BLaER1 (cell line): ENCODE results near the gene TSPAN16.

Experiments
- H3K27ac ChIP-seq: shearing (Covaris generic); formaldehyde crosslinking; 2 replicates; pipeline ENCODE4 v1.8.1; 2022
- H3K27me3 ChIP-seq: shearing (Covaris generic); formaldehyde crosslinking; 2 replicates; pipeline ENCODE4 v1.8.1; 2022
- H3K36me3 ChIP-seq: shearing (Covaris generic); formaldehyde crosslinking; 2 replicates; pipeline ENCODE4 v1.8.1; 2022
- H3K4me1 ChIP-seq: shearing (Covaris generic); formaldehyde crosslinking; 2 replicates; pipeline ENCODE4 v1.8.1; 2022
- H3K4me2 ChIP-seq: shearing (Covaris generic); formaldehyde crosslinking; 2 replicates; pipeline ENCODE4 v1.8.1; 2022
- H3K4me3 ChIP-seq: shearing (Covaris generic); formaldehyde crosslinking; 2 replicates; pipeline ENCODE4 v1.8.1; 2022
- H3K9ac ChIP-seq: shearing (Covaris generic); formaldehyde crosslinking; 2 replicates; pipeline ENCODE4 v1.8.1; 2022
- H3K9me3 ChIP-seq: shearing (Covaris generic); formaldehyde crosslinking; 2 replicates; pipeline ENCODE4 v1.8.1; 2022
- H4K20me1 ChIP-seq: shearing (Covaris generic); formaldehyde crosslinking; 2 replicates; pipeline ENCODE4 v1.8.1; 2022
- Cebpa-rat ChIP-seq: shearing (Covaris generic); IDR thresholded peaks from 2 replicates; pipeline ENCODE4 v1.8.1; 2022

Gene TSPAN16

GRCh38 chr19:11286312-11286974, 9.5 kb upstream of the TSPAN16 start:
- Histone ChIP-seq H3K27ac (no peak overlapping the region), H3K9me3 (no peaks in the 10 kb centered on the region), H3K4me2 (no peak overlapping the region), H3K9ac (no peak overlapping the region), H3K4me1 (no peaks in the 10 kb centered on the region; the same call in 1 of the 2 replicates), H3K4me3 (no peak overlapping the region), H4K20me1 (peaks cover 33% of the 10 kb centered on the region; the same call in 1 of the 2 replicates), H3K36me3 (no peaks in the 10 kb centered on the region), H3K27me3 (peaks cover 51% of the 10 kb centered on the region)
- no peak for TF ChIP-seq Cebpa-rat

GRCh38 chr19:11288349-11288748, 7.6 kb upstream of the TSPAN16 start:
- no peak overlapping the region for H3K27ac ChIP-seq
- H3K4me1 ChIP-seq = peaks cover 1% of the 10 kb centered on the region; the same call in 1 of the 2 replicates
- no peak for TF ChIP-seq Cebpa-rat
- H3K9me3 ChIP-seq = no peaks in the 10 kb centered on the region
- no peak overlapping the region for H3K9ac ChIP-seq
- no peak overlapping the region for H3K4me2 ChIP-seq
- peaks cover 17% of the 10 kb centered on the region; the same call in 1 of the 2 replicates for H4K20me1 ChIP-seq
- no peaks in the 10 kb centered on the region for H3K36me3 ChIP-seq
- peaks cover 32% of the 10 kb centered on the region for H3K27me3 ChIP-seq
- no peak overlapping the region for H3K4me3 ChIP-seq

GRCh38 chr19:11290256-11290655, 5.7 kb upstream of the TSPAN16 start:
- TF ChIP-seq Cebpa-rat = no peak
- H3K4me1 ChIP-seq = peaks cover 5% of the 10 kb centered on the region; the same call in 1 of the 2 replicates
- H3K27me3 ChIP-seq = peaks cover 16% of the 10 kb centered on the region
- H3K27ac ChIP-seq = no peak overlapping the region
- H4K20me1 ChIP-seq = peaks cover 7% of the 10 kb centered on the region; the same call in 1 of the 2 replicates
- no peak overlapping the region for H3K9ac ChIP-seq
- no peak overlapping the region for H3K4me2 ChIP-seq
- H3K36me3 ChIP-seq = no peaks in the 10 kb centered on the region
- no peak overlapping the region for H3K4me3 ChIP-seq
- no peaks in the 10 kb centered on the region for H3K9me3 ChIP-seq

GRCh38 chr19:11291415-11291814, 4.5 kb upstream of the TSPAN16 start:
- Histone ChIP-seq H3K4me3 (no peak overlapping the region), H3K4me1 (peaks cover 5% of the 10 kb centered on the region; the same call in 1 of the 2 replicates), H3K36me3 (no peaks in the 10 kb centered on the region), H4K20me1 (no peaks in the 10 kb centered on the region), H3K27me3 (peaks cover 16% of the 10 kb centered on the region), H3K9ac (no peak overlapping the region), H3K4me2 (no peak overlapping the region), H3K9me3 (no peaks in the 10 kb centered on the region), H3K27ac (no peak overlapping the region)
- no peak for TF ChIP-seq Cebpa-rat

GRCh38 chr19:11291991-11292390, 4.0 kb upstream of the TSPAN16 start:
- peaks cover 10% of the 10 kb centered on the region for H3K27me3 ChIP-seq
- no peak overlapping the region for H3K27ac ChIP-seq
- H3K4me1 ChIP-seq = peaks cover 5% of the 10 kb centered on the region; the same call in 1 of the 2 replicates
- H3K36me3 ChIP-seq = no peaks in the 10 kb centered on the region
- H3K4me2 ChIP-seq = no peak overlapping the region
- H3K4me3 ChIP-seq = no peak overlapping the region
- no peak overlapping the region for H3K9ac ChIP-seq
- H4K20me1 ChIP-seq = no peaks in the 10 kb centered on the region
- TF ChIP-seq Cebpa-rat = no peak
- no peaks in the 10 kb centered on the region for H3K9me3 ChIP-seq

- H3K4me1 ChIP-seq = peaks cover 5% of the 10 kb centered on the region; the same call in 1 of the 2 replicates
- H3K27me3 ChIP-seq = no peaks in the 10 kb centered on the region; the same call in 1 of the 2 replicates
- H3K4me3 ChIP-seq = peak overlapping the region; percentile 14; the same call in 1 of the 2 replicates
- no peak overlapping the region for H3K27ac ChIP-seq
- no peak for TF ChIP-seq Cebpa-rat
- H4K20me1 ChIP-seq = no peaks in the 10 kb centered on the region
- H3K4me2 ChIP-seq = peak overlapping the region; percentile 75
- no peaks in the 10 kb centered on the region for H3K36me3 ChIP-seq
- no peaks in the 10 kb centered on the region for H3K9me3 ChIP-seq
- H3K9ac ChIP-seq = no peak overlapping the region
Measured at GRCh38 chr19:11293433-11294389, 2.2 kb upstream of the TSPAN16 start.

GRCh38 chr19:11295180-11295579, 780 bp upstream of the TSPAN16 start:
- H4K20me1 ChIP-seq = no peaks in the 10 kb centered on the region
- no peak overlapping the region for H3K4me2 ChIP-seq
- H3K9ac ChIP-seq = no peak overlapping the region
- H3K4me1 ChIP-seq = peaks cover 5% of the 10 kb centered on the region; the same call in 1 of the 2 replicates
- no peaks in the 10 kb centered on the region for H3K9me3 ChIP-seq
- H3K27me3 ChIP-seq = no peaks in the 10 kb centered on the region
- H3K36me3 ChIP-seq = no peaks in the 10 kb centered on the region
- TF ChIP-seq Cebpa-rat = no peak
- H3K4me3 ChIP-seq = no peak overlapping the region
- H3K27ac ChIP-seq = no peak overlapping the region

GRCh38 chr19:11296264-11296663, 304 bp downstream of the TSPAN16 start:
- no peak overlapping the region for H3K27ac ChIP-seq
- no peak overlapping the region for H3K4me2 ChIP-seq
- H3K9ac ChIP-seq = no peak overlapping the region
- H4K20me1 ChIP-seq = no peaks in the 10 kb centered on the region
- no peaks in the 10 kb centered on the region for H3K9me3 ChIP-seq
- TF ChIP-seq Cebpa-rat = no peak
- no peaks in the 10 kb centered on the region for H3K36me3 ChIP-seq
- no peak overlapping the region for H3K4me3 ChIP-seq
- peaks cover 5% of the 10 kb centered on the region; the same call in 1 of the 2 replicates for H3K4me1 ChIP-seq
- no peaks in the 10 kb centered on the region for H3K27me3 ChIP-seq

GRCh38 chr19:11299946-11300810, 4.2 kb downstream of the TSPAN16 start:
- Histone ChIP-seq H3K4me2 (no peak overlapping the region), H3K4me1 (no peaks in the 10 kb centered on the region), H3K36me3 (no peaks in the 10 kb centered on the region), H3K27ac (no peak overlapping the region), H3K9me3 (no peaks in the 10 kb centered on the region), H3K9ac (no peak overlapping the region), H3K4me3 (no peak overlapping the region), H4K20me1 (no peaks in the 10 kb centered on the region), H3K27me3 (no peaks in the 10 kb centered on the region)
- no peak for TF ChIP-seq Cebpa-rat
